ENCODE data around the gene FOXP4.

Gene FOXP4

GRCh38 chr6:41622206-41622988, 76.2 kb downstream of the FOXP4 start:
- H3K4me3 ChIP-seq (ENCODE audit: low read depth, low read length) = no peak overlapping the region
- in situ Hi-C loops (cut with HindIII; ENCODE audit: low sequenced_read_pairs) = no loop called here
- no peak for DNase-seq (ENCODE audit: low read depth, low spot score)
- no peak for TF ChIP-seq CTCF (IDR thresholded peaks at IDR 0.05; ENCODE audit: low read depth, low read length)

- in situ Hi-C loops (cut with HindIII; ENCODE audit: low sequenced_read_pairs) = no loop called here
These were observed 77.1 kb downstream of the FOXP4 start for GRCh38 chr6:41623330-41623729.

GRCh38 chr6:41624621-41625380, 78.6 kb downstream of the FOXP4 start:
- TF ChIP-seq CTCF (IDR thresholded peaks at IDR 0.05; ENCODE audit: low read depth, low read length) = no peak
- no peak overlapping the region for H3K4me3 ChIP-seq (ENCODE audit: low read depth, low read length)
- in situ Hi-C loops (cut with HindIII; ENCODE audit: low sequenced_read_pairs) = no loop called here
- no peak for DNase-seq (ENCODE audit: low read depth, low spot score)

More at GRCh38 chr6:41623330-41623729, 77.1 kb downstream of the FOXP4 start:
- DNase-seq (ENCODE audit: low read depth, low spot score) = no peak
- no peak overlapping the region for H3K4me3 ChIP-seq (ENCODE audit: low read depth, low read length)
- no peak for TF ChIP-seq CTCF (IDR thresholded peaks at IDR 0.05; ENCODE audit: low read depth, low read length)

GRCh38 chr6:41625442-41625841, 79.3 kb downstream of the FOXP4 start:
- in situ Hi-C loops (cut with HindIII; ENCODE audit: low sequenced_read_pairs) = no loop called here
- no peak for DNase-seq (ENCODE audit: low read depth, low spot score)
- no peak for TF ChIP-seq CTCF (IDR thresholded peaks at IDR 0.05; ENCODE audit: low read depth, low read length)
- no peak overlapping the region for H3K4me3 ChIP-seq (ENCODE audit: low read depth, low read length)

- no peak overlapping the region for H3K4me3 ChIP-seq (ENCODE audit: low read depth, low read length)
- DNase-seq (ENCODE audit: low read depth, low spot score) = no peak
- no peak for TF ChIP-seq CTCF (IDR thresholded peaks at IDR 0.05; ENCODE audit: low read depth, low read length)
- in situ Hi-C loops (cut with HindIII; ENCODE audit: low sequenced_read_pairs) = no loop called here
These were observed 79.8 kb downstream of the FOXP4 start for GRCh38 chr6:41626022-41626421.

GRCh38 chr6:41626917-41627316, 80.7 kb downstream of the FOXP4 start:
- in situ Hi-C loops (cut with HindIII; ENCODE audit: low sequenced_read_pairs) = no loop called here
- no peak for DNase-seq (ENCODE audit: low read depth, low spot score)
- no peak overlapping the region for H3K4me3 ChIP-seq (ENCODE audit: low read depth, low read length)
- TF ChIP-seq CTCF (IDR thresholded peaks at IDR 0.05; ENCODE audit: low read depth, low read length) = no peak
